Epithelial cell of prostate (primary cell): ENCODE results near the gene KCNG2.
A peak's percentile ranks its signal among the peaks of the same experiment; 100 is the strongest.
"Not testable (repeated sequence)": the region's sequence is repeated elsewhere in the genome, so short reads cannot be mapped to it uniquely, and the experiment has no call there.

ENCODE experiments used
- DNase-seq: peaks from one replicate; pipeline ENCODE4 v3.0.0-alpha.2; 2011; ENCODE audit warnings: low read depth, low spot score
- H3K27ac ChIP-seq: fragments of 450-650 bp; 2 replicates; pipeline ENCODE4 v1.5.1; 2017; ENCODE audit warnings: mild to moderate bottlenecking

The KCNG2 gene

GRCh38 chr18:79797518-79798345 lies at the start of gene KCNG2:
TSS of gene KCNG2 (plus strand) at chr18:79797938. CDS start at chr18:79863668, 65,730 bp downstream.
- DNase-seq: no peak
- no peak within 1 kb of the TSS for H3K27ac ChIP-seq

GRCh38 chr18:79748321-79749180 lies 49.2 kb upstream of the KCNG2 start:
- no peak for DNase-seq

GRCh38 chr18:79749251-79750191 lies 48.2 kb upstream of the KCNG2 start:
- no peak for DNase-seq

More at GRCh38 chr18:79748321-79749180, 49.2 kb upstream of the KCNG2 start:
- H3K27ac ChIP-seq: no peak overlapping the region

GRCh38 chr18:79750980-79751571 lies 46.7 kb upstream of the KCNG2 start:
- peak; percentile 10 for DNase-seq
- H3K27ac ChIP-seq: no peak overlapping the region

More at GRCh38 chr18:79749251-79750191, 48.2 kb upstream of the KCNG2 start:
- H3K27ac ChIP-seq: no peak overlapping the region

GRCh38 chr18:79751918-79752578 lies 45.7 kb upstream of the KCNG2 start:
- H3K27ac ChIP-seq: not testable (repeated sequence)
- DNase-seq: peak; percentile 22

GRCh38 chr18:79752946-79753345 lies 44.8 kb upstream of the KCNG2 start:
- not testable (repeated sequence) for DNase-seq, H3K27ac ChIP-seq

GRCh38 chr18:79753391-79753851 lies 44.3 kb upstream of the KCNG2 start:
- DNase-seq: no peak
- H3K27ac ChIP-seq: no peak overlapping the region

- no peak overlapping the region for H3K27ac ChIP-seq
- no peak for DNase-seq
Measured at GRCh38 chr18:79754022-79754761, 43.5 kb upstream of the KCNG2 start.

GRCh38 chr18:79754831-79755351 lies 42.8 kb upstream of the KCNG2 start:
- no peak overlapping the region for H3K27ac ChIP-seq
- no peak for DNase-seq

GRCh38 chr18:79755496-79756142 lies 42.1 kb upstream of the KCNG2 start:
- H3K27ac ChIP-seq: no peak overlapping the region
- DNase-seq: no peak

- H3K27ac ChIP-seq: no peak overlapping the region
- no peak for DNase-seq
Measured at GRCh38 chr18:79756143-79756500, 41.6 kb upstream of the KCNG2 start.

GRCh38 chr18:79756826-79757225 lies 40.9 kb upstream of the KCNG2 start:
- DNase-seq: no peak
- no peak overlapping the region for H3K27ac ChIP-seq

GRCh38 chr18:79760348-79760747 lies 37.4 kb upstream of the KCNG2 start:
- DNase-seq: no peak
- H3K27ac ChIP-seq: no peak overlapping the region

GRCh38 chr18:79760881-79761280 lies 36.9 kb upstream of the KCNG2 start:
- H3K27ac ChIP-seq: no peak overlapping the region
- no peak for DNase-seq

- no peak for DNase-seq
- no peak overlapping the region for H3K27ac ChIP-seq
Measured at GRCh38 chr18:79763407-79763806, 34.3 kb upstream of the KCNG2 start.

- no peak overlapping the region for H3K27ac ChIP-seq
- no peak for DNase-seq
Measured at GRCh38 chr18:79764131-79764530, 33.6 kb upstream of the KCNG2 start.

GRCh38 chr18:79765491-79766245 lies 32.1 kb upstream of the KCNG2 start:
- H3K27ac ChIP-seq: no peak overlapping the region
- no peak for DNase-seq
